Type B pancreatic cell (in vitro differentiated cells): ENCODE results near the gene REEP6. TPM values are rescaled to one million over a fixed set of nuclear protein-coding genes. Genes with fewer than 3 reads are reported as not detected.
A peak's percentile ranks its signal among the peaks of the same experiment; 100 is the strongest.

Source experiments
- DNase-seq: peaks from one replicate; pipeline ENCODE4 v3.0.0; 2021; ENCODE audit warnings: mixed read lengths; ENCODE audit not compliant: unreplicated experiment; ENCODE audit errors: extremely low spot score
- H3K27ac Mint-ChIP-seq: 2 replicates; pipeline ENCODE4 v1.8.0; 2021; ENCODE audit warnings: mild to moderate bottlenecking, mixed read lengths
- H3K27me3 Mint-ChIP-seq: 2 replicates; pipeline ENCODE4 v1.8.0; 2021; ENCODE audit warnings: mixed read lengths
- H3K36me3 Mint-ChIP-seq: 2 replicates; pipeline ENCODE4 v1.8.0; 2021; ENCODE audit warnings: mixed read lengths
- H3K4me1 Mint-ChIP-seq: one replicate; pipeline ENCODE4 v1.8.0; 2021; ENCODE audit warnings: mixed read lengths; ENCODE audit not compliant: unreplicated experiment
- H3K4me3 Mint-ChIP-seq: 2 replicates; pipeline ENCODE4 v1.8.0; 2021; ENCODE audit warnings: mild to moderate bottlenecking, mixed read lengths
- H3K9me3 Mint-ChIP-seq: 2 replicates; pipeline ENCODE4 v1.8.0; 2021; ENCODE audit warnings: mixed read lengths
- total RNA-seq: library from RNA; stranded (reverse); gene quantifications from 2 replicates; pipeline ENCODE4 v1.2.1, GENCODE V29; 2021; ENCODE audit warnings: low replicate concordance
- TF ChIP-seq, protein P1 (sequence below): fragments of 200-600 bp; sonication (generic); conservative IDR thresholded peaks from 2 replicates; pipeline ENCODE4 v1.5.0; 2021; ENCODE audit warnings: antibody characterized with exemption, mild to moderate bottlenecking

Gene REEP6
- total RNA-seq, 1 donor from 2014 or later, result 17.3 TPM

GRCh38 chr19:1446713-1447481 lies 44.1 kb upstream of the REEP6 start:
- Mint-ChIP-seq H3K27me3 (peaks cover 43% of the 10 kb centered on the region), H3K36me3 (peaks cover 5% of the 10 kb centered on the region), H3K9me3 (no peaks in the 10 kb centered on the region), H3K4me1 (peaks cover 15% of the 10 kb centered on the region), H3K27ac (no peak overlapping the region), H3K4me3 (peak overlapping the region; percentile 70)
- TF ChIP-seq, protein P1, sequence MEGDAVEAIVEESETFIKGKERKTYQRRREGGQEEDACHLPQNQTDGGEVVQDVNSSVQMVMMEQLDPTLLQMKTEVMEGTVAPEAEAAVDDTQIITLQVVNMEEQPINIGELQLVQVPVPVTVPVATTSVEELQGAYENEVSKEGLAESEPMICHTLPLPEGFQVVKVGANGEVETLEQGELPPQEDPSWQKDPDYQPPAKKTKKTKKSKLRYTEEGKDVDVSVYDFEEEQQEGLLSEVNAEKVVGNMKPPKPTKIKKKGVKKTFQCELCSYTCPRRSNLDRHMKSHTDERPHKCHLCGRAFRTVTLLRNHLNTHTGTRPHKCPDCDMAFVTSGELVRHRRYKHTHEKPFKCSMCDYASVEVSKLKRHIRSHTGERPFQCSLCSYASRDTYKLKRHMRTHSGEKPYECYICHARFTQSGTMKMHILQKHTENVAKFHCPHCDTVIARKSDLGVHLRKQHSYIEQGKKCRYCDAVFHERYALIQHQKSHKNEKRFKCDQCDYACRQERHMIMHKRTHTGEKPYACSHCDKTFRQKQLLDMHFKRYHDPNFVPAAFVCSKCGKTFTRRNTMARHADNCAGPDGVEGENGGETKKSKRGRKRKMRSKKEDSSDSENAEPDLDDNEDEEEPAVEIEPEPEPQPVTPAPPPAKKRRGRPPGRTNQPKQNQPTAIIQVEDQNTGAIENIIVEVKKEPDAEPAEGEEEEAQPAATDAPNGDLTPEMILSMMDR, result no peak
- DNase-seq, result no peak

GRCh38 chr19:1447504-1447903 lies 43.5 kb upstream of the REEP6 start:
- H3K4me3 Mint-ChIP-seq, result peak overlapping the region; percentile 48
- peaks cover 14% of the 10 kb centered on the region for H3K4me1 Mint-ChIP-seq
- TF ChIP-seq, protein P1, result no peak
- H3K36me3 Mint-ChIP-seq, result peaks cover 3% of the 10 kb centered on the region
- H3K9me3 Mint-ChIP-seq, result no peaks in the 10 kb centered on the region
- H3K27ac Mint-ChIP-seq, result no peak overlapping the region
- peaks cover 49% of the 10 kb centered on the region for H3K27me3 Mint-ChIP-seq
- no peak for DNase-seq

- H3K36me3 Mint-ChIP-seq, result no peaks in the 10 kb centered on the region
- H3K4me3 Mint-ChIP-seq, result peak overlapping the region; percentile 52
- no peaks in the 10 kb centered on the region for H3K9me3 Mint-ChIP-seq
- TF ChIP-seq, protein P1, result no peak
- H3K27me3 Mint-ChIP-seq, result peaks cover 54% of the 10 kb centered on the region
- no peak for DNase-seq
- peaks cover 10% of the 10 kb centered on the region for H3K4me1 Mint-ChIP-seq
- H3K27ac Mint-ChIP-seq, result no peak overlapping the region
Measured at GRCh38 chr19:1447944-1448343, 43.0 kb upstream of the REEP6 start.

- TF ChIP-seq, protein P1, result no peak
- Mint-ChIP-seq H3K36me3 (no peaks in the 10 kb centered on the region), H3K4me3 (peak within 1 kb of the TSS; percentile 69), H3K27ac (peak within 1 kb of the TSS; percentile 16), H3K4me1 (peaks cover 15% of the 10 kb centered on the region), H3K27me3 (peaks cover 60% of the 10 kb centered on the region), H3K9me3 (no peaks in the 10 kb centered on the region)
- no peak for DNase-seq
Measured at GRCh38 chr19:1449467-1450442, 41.2 kb upstream of the REEP6 start, which contains the start of gene APC2. TSS of gene APC2 (plus strand) at chr19:1450121. CDS start at chr19:1453002, 2,881 bp downstream.
